ENCODE measurements around the gene PNPLA1.

PNPLA1 gene, protein sequence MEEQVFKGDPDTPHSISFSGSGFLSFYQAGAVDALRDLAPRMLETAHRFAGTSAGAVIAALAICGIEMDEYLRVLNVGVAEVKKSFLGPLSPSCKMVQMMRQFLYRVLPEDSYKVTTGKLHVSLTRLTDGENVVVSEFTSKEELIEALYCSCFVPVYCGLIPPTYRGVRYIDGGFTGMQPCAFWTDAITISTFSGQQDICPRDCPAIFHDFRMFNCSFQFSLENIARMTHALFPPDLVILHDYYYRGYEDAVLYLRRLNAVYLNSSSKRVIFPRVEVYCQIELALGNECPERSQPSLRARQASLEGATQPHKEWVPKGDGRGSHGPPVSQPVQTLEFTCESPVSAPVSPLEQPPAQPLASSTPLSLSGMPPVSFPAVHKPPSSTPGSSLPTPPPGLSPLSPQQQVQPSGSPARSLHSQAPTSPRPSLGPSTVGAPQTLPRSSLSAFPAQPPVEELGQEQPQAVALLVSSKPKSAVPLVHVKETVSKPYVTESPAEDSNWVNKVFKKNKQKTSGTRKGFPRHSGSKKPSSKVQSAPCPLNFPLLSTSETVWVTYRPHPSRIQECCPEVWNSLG

DNA sequence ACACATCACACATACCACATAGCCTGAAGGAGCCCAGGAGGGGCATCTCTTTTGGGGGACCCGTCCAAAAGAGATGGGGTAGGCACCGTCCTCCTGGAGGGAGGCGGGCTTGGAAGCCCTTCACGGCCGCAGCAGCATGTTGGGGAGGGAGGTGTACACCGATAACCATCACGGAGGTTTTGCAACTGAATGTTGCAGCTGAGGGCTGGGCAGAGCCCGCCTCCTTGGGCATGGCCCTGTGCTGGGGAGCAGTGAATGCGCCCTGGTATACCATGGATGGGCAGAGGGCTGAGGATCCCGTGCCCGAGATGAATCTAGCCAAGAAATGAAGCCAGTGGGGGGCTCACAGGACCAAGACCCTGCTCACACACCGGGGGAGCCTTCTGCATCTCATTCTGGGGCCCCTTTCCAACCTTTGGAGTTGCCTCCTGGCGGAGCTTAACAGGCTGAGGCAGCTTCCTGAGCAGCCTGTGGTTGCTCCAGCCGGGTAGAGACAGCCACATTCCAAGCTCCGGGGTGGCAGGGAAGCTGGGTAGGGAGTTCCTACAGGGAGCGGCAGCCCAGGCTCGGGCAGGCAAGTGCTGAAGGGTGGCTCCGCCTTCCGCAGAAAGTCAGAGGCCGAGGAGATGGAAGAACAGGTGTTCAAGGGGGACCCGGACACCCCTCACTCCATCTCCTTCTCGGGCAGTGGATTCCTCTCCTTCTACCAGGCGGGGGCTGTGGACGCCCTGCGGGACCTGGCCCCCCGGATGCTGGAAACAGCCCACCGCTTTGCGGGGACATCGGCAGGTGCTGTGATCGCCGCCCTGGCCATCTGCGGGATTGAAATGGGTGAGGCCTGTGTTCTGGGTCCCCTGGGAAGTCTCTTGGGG lies at the start of gene PNPLA1:
TSS of gene PNPLA1 (plus strand) at position 227 of the 872 bp plus-strand sequence. CDS start at position 627, 400 bp downstream.
- DNase-seq: no peak

GRCh38 chr6:36220226-36220625 lies 49.6 kb upstream of the PNPLA1 start:
- DNase-seq: no peak

- DNase-seq: no peak
These were observed 48.2 kb upstream of the PNPLA1 start for GRCh38 chr6:36221674-36222073.

DNA sequence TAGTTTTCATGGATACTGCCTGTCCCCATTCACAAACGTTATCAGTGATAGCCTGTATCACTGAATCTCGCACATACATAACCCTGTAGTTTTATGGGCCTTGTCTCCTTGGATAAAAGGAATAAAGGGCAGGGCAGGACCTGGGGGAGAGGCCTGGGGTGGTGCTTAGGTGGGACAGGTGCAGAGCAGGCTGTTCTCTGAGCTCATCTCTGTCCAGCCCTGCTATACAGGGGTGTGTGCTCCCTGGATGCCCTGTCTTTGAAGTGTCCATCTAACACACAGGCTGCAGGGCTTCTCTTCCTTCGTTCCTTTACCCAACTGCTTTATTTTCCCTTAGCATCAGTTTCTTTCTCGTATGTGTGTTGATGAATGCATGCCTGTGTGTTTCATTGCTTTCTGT lies 46.9 kb upstream of the PNPLA1 start:
- no peak for DNase-seq

- no peak for DNase-seq
These were observed 46.2 kb upstream of the PNPLA1 start for GRCh38 chr6:36223706-36224105.

- no peak for DNase-seq
These were observed 44.9 kb upstream of the PNPLA1 start for GRCh38 chr6:36224918-36225461.

DNA sequence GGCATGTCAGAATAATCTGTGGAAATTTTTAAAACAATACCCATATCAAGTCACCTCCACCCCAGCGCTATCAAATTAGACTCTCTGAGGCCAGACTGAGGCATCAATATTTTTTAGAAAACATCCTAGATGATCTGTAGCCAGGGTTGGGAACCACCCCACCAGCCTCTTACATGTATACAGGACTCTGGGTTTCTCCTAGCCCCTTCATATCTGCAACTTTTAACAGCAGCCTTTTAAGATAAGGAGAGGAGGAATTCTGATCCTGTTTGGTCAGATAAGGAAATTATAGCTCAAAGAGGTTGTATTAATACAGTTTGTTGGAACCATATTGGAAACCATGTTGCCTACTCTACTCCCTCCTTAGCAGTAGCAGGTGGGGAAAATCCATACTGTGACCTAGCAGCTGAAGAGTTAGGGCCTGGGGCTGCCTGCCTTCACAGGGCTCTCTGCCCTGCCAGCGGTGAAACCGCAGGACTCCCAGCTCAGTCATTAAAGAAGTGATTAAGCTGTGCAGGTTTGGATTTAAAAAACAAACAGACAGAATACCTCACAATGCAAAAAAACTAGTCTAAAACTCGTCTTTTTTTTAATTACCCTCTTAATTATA lies 43.3 kb upstream of the PNPLA1 start:
- DNase-seq: no peak

DNA sequence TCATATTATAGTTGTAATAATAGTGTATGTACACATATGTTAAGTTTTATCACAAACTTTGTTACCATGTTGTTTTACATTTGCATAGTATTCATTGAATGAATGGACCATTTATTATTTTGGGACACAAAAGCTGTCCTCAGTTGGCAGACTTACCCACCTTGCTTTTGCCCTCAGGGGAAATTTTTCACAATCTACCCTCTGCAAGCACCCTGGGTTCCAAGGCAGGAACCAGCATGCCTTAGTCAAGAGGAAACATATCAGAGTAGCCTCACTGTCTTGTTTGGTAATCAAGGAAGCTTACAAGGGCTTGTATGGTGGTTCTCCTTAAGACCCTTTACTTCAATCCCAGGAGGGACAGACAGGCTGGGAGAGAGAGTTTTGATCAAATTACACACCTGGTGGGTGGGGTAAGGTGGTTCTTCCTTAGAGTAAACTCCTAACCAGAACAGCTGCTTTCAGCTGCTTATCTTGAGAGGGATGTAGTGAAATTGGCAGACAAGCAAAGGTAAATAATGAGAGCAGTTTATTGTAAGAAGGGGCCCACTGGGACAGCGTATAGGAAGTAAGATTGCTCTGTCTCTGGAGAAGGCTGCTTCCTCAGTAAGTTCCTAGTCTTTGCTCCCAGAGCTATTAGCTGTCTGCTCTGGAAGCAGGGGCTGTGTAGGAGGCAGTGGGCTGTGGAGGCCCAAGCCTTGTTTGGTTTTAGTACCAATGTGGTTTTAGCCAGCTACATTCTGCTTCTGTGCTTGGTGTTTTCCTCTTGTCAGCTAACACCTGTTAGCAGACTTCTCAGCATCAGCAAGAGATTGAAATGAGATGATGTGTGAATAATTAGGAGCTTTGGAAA lies 42.3 kb upstream of the PNPLA1 start:
- DNase-seq: no peak

GRCh38 chr6:36229223-36229622 lies 40.6 kb upstream of the PNPLA1 start:
- DNase-seq: no peak

DNA sequence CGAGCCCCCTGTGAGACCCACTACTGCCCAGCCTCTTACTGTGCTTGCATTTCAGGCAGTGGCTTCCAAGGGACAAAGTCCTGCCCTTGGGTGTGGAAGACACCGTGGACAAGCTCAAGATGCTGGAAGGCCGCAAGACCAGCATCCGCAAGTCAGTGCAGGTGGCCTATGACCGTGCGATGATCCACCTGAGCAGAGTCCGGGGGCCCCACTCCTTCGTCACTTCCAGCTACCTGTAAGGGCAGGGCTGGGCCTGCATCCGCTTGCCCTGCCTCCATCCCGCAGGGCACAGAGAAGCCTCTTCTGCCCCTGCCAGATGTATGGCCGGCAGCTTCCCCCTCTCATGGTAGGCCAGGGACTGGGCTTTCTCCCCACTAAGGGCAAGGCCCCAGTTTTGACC lies 39.5 kb upstream of the PNPLA1 start:
- no peak for DNase-seq

GRCh38 chr6:36232172-36232571 lies 37.7 kb upstream of the PNPLA1 start:
- DNase-seq: no peak

GRCh38 chr6:36235309-36235708 lies 34.6 kb upstream of the PNPLA1 start:
- no peak for DNase-seq

DNA sequence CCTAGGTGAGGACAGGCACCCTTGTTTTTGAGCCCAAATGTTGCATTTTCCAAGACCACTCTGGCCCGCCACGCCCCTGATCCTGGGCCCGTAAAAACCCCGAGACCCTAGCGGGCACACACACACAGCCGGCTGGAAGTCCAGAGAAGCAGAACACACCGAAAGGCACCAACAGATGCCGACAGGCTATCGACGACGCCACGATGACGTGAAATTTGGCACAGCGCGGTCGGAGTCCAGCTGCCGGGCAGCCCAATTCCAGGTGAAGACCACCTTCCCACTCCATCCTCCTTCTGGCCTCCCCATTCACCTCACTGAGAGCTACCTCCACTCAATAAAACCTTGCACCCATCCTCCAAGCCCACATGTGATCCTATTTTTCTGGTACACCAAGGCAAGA lies 34.0 kb upstream of the PNPLA1 start:
- DNase-seq: no peak

DNA sequence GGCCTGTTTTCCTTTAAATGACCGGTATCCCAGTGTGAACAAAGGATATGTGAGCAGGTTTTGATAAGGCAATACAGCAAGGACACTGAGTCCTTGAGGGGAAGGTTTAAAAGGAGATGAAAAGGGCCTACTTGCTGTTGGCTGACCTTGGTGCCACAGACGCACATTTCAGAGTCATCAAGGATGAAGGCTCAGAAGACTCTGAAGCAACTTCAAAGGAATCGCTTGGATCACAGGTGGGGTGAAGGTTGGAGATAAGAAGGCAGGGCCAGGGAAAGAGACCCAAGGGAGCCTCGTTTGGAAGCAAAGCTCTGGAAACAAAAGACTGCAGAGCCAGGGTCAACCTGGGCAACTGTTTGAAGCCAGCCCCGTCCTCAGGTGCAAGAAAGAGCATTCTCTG lies 30.1 kb upstream of the PNPLA1 start:
- no peak for DNase-seq

GRCh38 chr6:36241728-36242127 lies 28.1 kb upstream of the PNPLA1 start:
- DNase-seq: no peak

GRCh38 chr6:36242161-36242560 lies 27.7 kb upstream of the PNPLA1 start:
- no peak for DNase-seq

DNA sequence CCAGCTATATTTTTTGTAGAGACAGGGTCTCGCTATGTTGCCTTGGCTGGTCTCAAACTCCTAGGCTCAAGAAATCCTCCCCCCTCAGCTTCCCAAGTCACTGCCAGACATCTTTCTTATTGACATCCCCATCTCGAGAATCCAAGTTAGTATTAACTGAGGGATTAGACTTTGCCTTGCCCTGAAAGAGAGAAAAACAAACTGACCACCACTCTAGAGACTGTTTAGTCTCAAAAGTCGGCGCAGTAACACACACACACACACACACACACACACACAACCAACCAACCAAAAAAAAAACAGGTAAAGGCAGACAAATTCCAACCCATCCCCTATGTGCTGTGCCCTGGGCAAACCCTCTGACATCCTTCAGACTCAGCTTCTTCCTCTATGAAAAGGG lies 27.2 kb upstream of the PNPLA1 start:
- no peak for DNase-seq

DNA sequence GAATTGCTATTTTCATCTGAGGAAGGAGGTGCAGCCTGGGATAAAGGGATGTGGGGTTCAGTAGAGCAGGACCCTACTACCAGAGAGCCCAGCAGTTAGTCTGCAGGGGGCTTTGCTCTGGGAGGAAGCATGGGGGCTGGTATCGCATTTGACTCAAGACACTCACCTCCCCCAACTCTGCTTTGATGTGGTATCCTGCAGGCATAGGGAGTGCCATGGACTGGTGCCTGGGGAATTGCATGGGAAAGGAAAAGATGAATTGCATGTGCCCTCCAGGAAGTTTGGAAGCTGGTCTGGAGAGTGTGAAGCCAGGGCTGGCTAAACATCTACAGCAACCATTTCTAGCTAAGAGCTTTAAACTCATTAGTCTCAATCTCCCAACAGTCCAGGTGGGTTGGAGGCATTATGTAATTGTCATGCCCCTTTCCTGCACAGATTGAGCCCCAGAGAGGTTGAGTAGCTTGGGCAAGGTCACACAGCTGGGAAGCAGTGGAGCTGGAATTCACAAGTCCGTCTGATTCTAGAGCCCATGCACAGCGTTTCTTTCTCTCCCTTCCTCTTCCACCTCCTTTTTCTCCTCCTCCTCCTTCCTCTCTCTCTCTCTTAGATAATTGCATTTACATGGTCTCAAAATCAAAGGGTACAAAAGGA lies 26.2 kb upstream of the PNPLA1 start:
- no peak for DNase-seq

DNA sequence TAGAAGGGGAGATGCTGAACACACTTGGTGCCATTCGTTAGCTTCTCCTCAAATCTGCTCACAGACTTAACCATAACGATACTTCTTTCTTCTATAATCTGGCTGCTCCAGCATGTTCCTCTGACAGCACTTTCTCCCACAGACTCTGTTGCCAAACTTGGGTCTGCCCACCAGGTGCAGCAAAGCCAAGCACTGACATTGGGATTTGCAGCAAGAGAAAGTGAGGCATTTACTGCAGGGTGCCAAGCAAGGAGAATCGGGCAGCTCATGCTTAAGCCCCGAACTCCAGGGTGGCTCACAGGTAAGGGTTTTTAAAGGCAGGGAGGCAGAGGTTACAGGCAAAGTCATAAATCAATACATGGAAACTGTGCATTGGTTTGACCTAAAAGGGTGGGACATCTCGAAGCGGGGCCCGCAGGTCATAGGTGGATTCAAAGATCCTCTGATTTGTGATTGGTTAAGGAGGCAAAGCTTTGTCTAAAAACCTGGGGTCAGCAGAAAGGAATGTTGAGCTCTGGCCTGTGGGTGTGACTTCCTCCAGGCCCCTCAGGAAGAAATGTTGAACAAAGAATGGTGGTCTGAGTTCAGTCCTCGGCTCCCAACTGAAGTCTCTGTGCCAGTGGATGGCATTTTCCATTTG lies 25.1 kb upstream of the PNPLA1 start:
- DNase-seq: no peak

GRCh38 chr6:36245572-36246061 lies 24.2 kb upstream of the PNPLA1 start:
- DNase-seq: no peak

Data from NCI-H1694 (cell line).